MCF 10A (cell line): ENCODE results near the gene VPS26C. TPM values are rescaled to one million over a fixed set of nuclear protein-coding genes. Genes with fewer than 3 reads are reported as not detected.
A peak's percentile ranks its signal among the peaks of the same experiment; 100 is the strongest.

ENCODE experiments used
- BruUV-seq: library from RNA; stranded (reverse); fragments of 400-500 nt; replicated peaks from 2 replicates; lab custom pipeline; 2021; lab: Mats Ljungman, UMichigan
- CTCF ChIA-PET: fragments of 300-600 bp; sonication (Branson Sonifier 250); formaldehyde crosslinking; extraction: SDS; loops from one replicate; lab custom pipeline; 2021; ENCODE audit warnings: antibody characterized with exemption, inconsistent platforms; lab: Yijun Ruan, JAX
- POLR2A ChIA-PET: fragments of 300-600, 350-650 bp; sonication (Branson Sonifier 250); formaldehyde crosslinking; extraction: SDS; loops from one replicate; lab custom pipeline; 2020; ENCODE audit warnings: antibody characterized with exemption, inconsistent platforms; lab: Yijun Ruan, JAX
- DNase-seq: peaks from one replicate; pipeline ENCODE4 v3.0.0-alpha.2; 2018; ENCODE audit not compliant: unreplicated experiment
- H3K27ac Mint-ChIP-seq: one replicate; pipeline ENCODE4 v1.8.0; 2022; ENCODE audit warnings: mild to moderate bottlenecking, low read depth, mixed read lengths; ENCODE audit not compliant: unreplicated experiment
- H3K27me3 Mint-ChIP-seq: one replicate; pipeline ENCODE4 v1.8.0; 2022; ENCODE audit warnings: mixed read lengths; ENCODE audit not compliant: insufficient read depth, unreplicated experiment
- H3K36me3 Mint-ChIP-seq: one replicate; pipeline ENCODE4 v1.8.0; 2022; ENCODE audit warnings: mild to moderate bottlenecking, moderate library complexity, mixed read lengths; ENCODE audit not compliant: insufficient read depth, unreplicated experiment
- H3K4me1 Mint-ChIP-seq: one replicate; pipeline ENCODE4 v1.8.0; 2022; ENCODE audit warnings: mixed read lengths; ENCODE audit not compliant: insufficient read depth, unreplicated experiment
- H3K4me3 Mint-ChIP-seq: one replicate; pipeline ENCODE4 v1.8.0; 2022; ENCODE audit warnings: mild to moderate bottlenecking, moderate library complexity, mixed read lengths; ENCODE audit not compliant: unreplicated experiment
- H3K9me3 Mint-ChIP-seq: one replicate; pipeline ENCODE4 v1.8.0; 2022; ENCODE audit warnings: mixed read lengths; ENCODE audit not compliant: unreplicated experiment
- CTCF ChIP-seq: fragments of 200-600 bp; IDR thresholded peaks from one replicate; pipeline ENCODE4 v1.8.0; 2022; ENCODE audit warnings: antibody characterized with exemption, mild to moderate bottlenecking; ENCODE audit not compliant: unreplicated experiment
- intact Hi-C: fragments of 100-400 bp; cut with micrococcal nuclease; formaldehyde crosslinking; loops from 2 replicates; pipeline ENCODE4 v1.14.1; 2022
- total RNA-seq: library from RNA; stranded (reverse); gene quantifications from 2 replicates; pipeline ENCODE4 v1.2.3, GENCODE V29; 2022

VPS26C gene
- total RNA-seq, 1 experiment from 2014 or later: 38.5 TPM

DNA sequence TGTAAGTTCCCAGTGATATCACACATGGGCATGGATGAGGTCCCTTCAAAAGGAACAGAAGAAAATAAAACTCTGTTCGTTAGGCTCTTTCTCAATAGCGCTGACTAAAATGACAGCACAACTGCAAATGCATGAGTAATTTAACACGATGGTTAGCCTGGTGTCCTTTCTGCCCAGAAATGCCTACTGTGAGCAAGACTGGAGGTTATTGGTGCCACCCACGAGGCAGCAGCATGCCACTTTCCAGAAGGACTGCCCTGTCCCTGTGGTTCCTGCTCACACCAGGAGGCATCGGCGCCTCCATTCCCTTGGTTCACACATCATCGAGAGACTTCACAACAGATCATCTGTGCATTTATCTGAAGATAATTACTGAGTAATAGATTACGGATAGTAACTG lies 26.2 kb downstream of the VPS26C start:
- POLR2A ChIA-PET: no interaction called here
- Mint-ChIP-seq H3K4me1 (peaks cover 6% of the 10 kb centered on the region), H3K9me3 (no peaks in the 10 kb centered on the region), H3K36me3 (peaks cover 41% of the 10 kb centered on the region), H3K4me3 (no peak overlapping the region), H3K27ac (no peak overlapping the region), H3K27me3 (no peaks in the 10 kb centered on the region)
- intact Hi-C loops: no loop called here
- no peak for DNase-seq
- CTCF ChIA-PET: interaction anchor here (0.9 kb wide), 1 partner anchor 8 kb away, joined by 3 read pairs; no protein-coding TSS in a partner anchor
- no TSS peak for BruUV-seq
- no peak for TF ChIP-seq CTCF

DNA sequence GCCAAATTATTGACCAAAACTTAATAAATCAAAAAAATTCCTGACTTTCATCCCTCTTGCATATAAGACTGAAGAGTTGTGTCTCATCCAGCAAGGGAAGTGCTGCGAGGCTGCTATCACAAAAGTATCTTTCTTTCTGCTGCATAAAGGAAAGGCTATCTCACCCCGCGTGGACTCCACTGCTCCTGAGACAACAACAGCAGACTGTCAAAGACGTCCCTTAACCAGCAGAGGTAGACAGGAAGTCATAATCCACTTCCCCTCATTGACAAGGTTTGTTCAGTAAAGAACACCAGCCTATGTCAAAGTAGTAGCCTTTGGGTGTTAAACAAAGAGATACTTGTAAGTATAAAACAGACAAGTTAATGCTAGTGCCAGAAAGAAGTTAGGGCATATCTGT lies 29.4 kb downstream of the VPS26C start:
- intact Hi-C loops: no loop called here
- peaks cover 54% of the 10 kb centered on the region for H3K36me3 Mint-ChIP-seq
- DNase-seq: no peak
- BruUV-seq: no TSS peak
- TF ChIP-seq CTCF: no peak
- no peak overlapping the region for H3K4me3 Mint-ChIP-seq
- ChIA-PET CTCF (interaction anchor here (0.7 kb wide), 1 partner anchor 19 kb away, joined by 3 read pairs; no protein-coding TSS in a partner anchor), POLR2A (no interaction called here)
- no peak overlapping the region for H3K27ac Mint-ChIP-seq
- no peaks in the 10 kb centered on the region for H3K4me1 Mint-ChIP-seq
- no peaks in the 10 kb centered on the region for H3K27me3 Mint-ChIP-seq
- no peaks in the 10 kb centered on the region for H3K9me3 Mint-ChIP-seq

DNA sequence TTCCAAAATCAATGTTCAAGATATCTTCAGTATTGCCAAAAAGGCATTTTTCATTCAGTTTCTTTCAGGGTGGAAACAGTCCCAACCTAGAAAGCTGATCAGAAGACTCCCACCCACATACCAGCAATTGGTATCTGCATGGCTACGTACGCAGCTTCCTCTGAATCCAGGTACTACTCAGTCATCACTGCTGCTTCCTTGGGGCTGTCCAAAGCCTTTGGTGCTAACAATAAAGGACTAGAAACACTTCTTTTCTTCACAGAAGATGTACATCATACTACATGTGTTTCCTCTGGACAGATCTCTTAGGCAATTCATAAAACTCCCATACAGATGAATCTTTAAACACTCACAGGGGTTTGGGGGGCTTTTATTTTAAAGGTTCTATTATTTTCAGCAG lies 29.8 kb downstream of the VPS26C start:
- CTCF ChIA-PET: no interaction called here
- no peak for TF ChIP-seq CTCF
- TSS peak; percentile 10 for BruUV-seq
- Mint-ChIP-seq H3K4me3 (no peak overlapping the region), H3K9me3 (no peaks in the 10 kb centered on the region), H3K36me3 (peaks cover 58% of the 10 kb centered on the region), H3K4me1 (no peaks in the 10 kb centered on the region), H3K27me3 (no peaks in the 10 kb centered on the region), H3K27ac (no peak overlapping the region)
- DNase-seq: no peak
- POLR2A ChIA-PET: no interaction called here
- intact Hi-C loops: no loop called here

DNA sequence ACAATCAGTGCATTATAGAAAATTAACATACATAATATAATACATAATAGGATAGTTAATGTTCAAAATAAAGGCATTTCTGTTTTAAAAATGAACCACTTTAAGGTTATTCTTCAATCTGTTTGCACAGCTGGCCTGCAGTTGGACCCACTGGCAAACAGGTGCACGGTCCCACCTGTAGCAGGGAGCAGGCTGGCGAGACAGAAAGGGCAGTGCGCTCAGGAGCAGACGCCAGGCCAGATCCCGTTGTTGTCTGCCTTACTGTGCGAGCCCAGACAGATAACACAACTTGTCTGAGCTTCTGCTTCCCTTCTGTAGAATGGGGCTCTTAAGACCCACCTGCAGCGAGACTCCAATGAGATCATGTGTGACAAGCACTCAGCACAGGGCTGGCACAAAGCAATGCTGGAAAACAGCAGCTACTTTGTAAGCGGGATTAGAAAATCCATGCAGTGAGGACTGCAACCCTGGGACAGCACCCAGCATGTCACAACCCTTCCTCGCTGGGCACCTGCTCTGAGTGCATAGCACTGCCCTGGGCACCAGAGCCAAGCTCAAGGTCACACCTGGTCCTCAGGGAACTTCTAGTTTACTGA lies 33.5 kb downstream of the VPS26C start:
- Mint-ChIP-seq H3K4me1 (no peaks in the 10 kb centered on the region), H3K27me3 (no peaks in the 10 kb centered on the region), H3K27ac (no peak overlapping the region), H3K4me3 (no peak overlapping the region), H3K36me3 (peaks cover 77% of the 10 kb centered on the region), H3K9me3 (no peaks in the 10 kb centered on the region)
- intact Hi-C loops: no loop called here
- no peak for TF ChIP-seq CTCF
- ChIA-PET POLR2A (interaction anchor here (0.9 to 1.1 kb wide), 2 partner anchors 23 to 183 kb away, joined by 3 read pairs; no protein-coding TSS in a partner anchor), CTCF (interaction anchor here (0.5 kb wide), 1 partner anchor 22 kb away, joined by 3 read pairs; no protein-coding TSS in a partner anchor)
- no TSS peak for BruUV-seq
- no peak for DNase-seq
